Lung (tissue), 12 donors: ENCODE data around the gene MIGA1. TPM values are rescaled to one million over a fixed set of nuclear protein-coding genes. Genes with fewer than 3 reads are reported as not detected.

ENCODE experiments used
- ATAC-seq: fragments of 200-7000 bp; cut with Tn5 transposase; one replicate; pipeline ENCODE4 v1.9.1; 2020; ENCODE audit warnings: moderate number of reproducible peaks; ENCODE audit not compliant: insufficient read depth, low FRiP score
- DNase-seq, 3 donors: peaks; one replicate each; pipeline ENCODE4 v3.0.0-alpha.2; 2013 to 2017
- H3K27ac ChIP-seq, 2 donors: one replicate each; pipeline ENCODE4 v1.5.1; 2013; ENCODE audit warnings: mild to moderate bottlenecking in 2 of 2, moderate library complexity in 2 of 2, control low read depth in 1 of 2, inconsistent platforms in 1 of 2, low read depth in 1 of 2, low read length in 1 of 2
- H3K27me3 ChIP-seq, 3 donors: one replicate each; pipeline ENCODE4 v1.5.1; 2013; ENCODE audit warnings: low read length in 2 of 3; ENCODE audit not compliant: control insufficient read depth in 3 of 3, insufficient read depth in 3 of 3
- H3K36me3 ChIP-seq, 4 donors: one replicate each; pipeline ENCODE4 v1.5.1; 2013; ENCODE audit warnings: low read length in 4 of 4, mild to moderate bottlenecking in 1 of 4, moderate library complexity in 1 of 4; ENCODE audit not compliant: control insufficient read depth in 4 of 4, insufficient read depth in 4 of 4
- H3K4me1 ChIP-seq, 5 donors: one replicate each; pipeline ENCODE4 v1.5.1; 2013; ENCODE audit warnings: low read length in 5 of 5, mild to moderate bottlenecking in 2 of 5, moderate library complexity in 1 of 5; ENCODE audit not compliant: control insufficient read depth in 5 of 5, insufficient read depth in 5 of 5
- H3K4me3 ChIP-seq: one replicate; pipeline ENCODE4 v1.5.1; 2013; ENCODE audit warnings: mild to moderate bottlenecking, control low read depth, moderate library complexity
- H3K9ac ChIP-seq, 2 donors: one replicate each; pipeline ENCODE4 v1.5.1; 2013; ENCODE audit warnings: low read length in 2 of 2, control low read depth in 1 of 2; ENCODE audit not compliant: insufficient read depth in 1 of 2
- H3K9me3 ChIP-seq, 4 donors: one replicate each; pipeline ENCODE4 v1.5.1; 2013; ENCODE audit warnings: low read length in 3 of 4, mild to moderate bottlenecking in 1 of 4, moderate library complexity in 1 of 4; ENCODE audit not compliant: control insufficient read depth in 4 of 4, insufficient read depth in 3 of 4
- WGBS, 2 donors: extraction: QIAGEN DNeasy Blood & Tissue Kit; methylation state at CpG; one replicate each; pipeline ENCODE4 v1.1.7; 2013; 5-methylcytosine and 5-hydroxymethylcytosine counted together
- polyA plus RNA-seq, 2 donors: library from polyadenylated mRNA; stranded (reverse); fragments of 200-250 nt; gene quantifications; one replicate each; pipeline ENCODE4 v1.2.1, GENCODE V29; 2013
- total RNA-seq, 2 donors: library from RNA; depleted of rRNA in 1 of 2; stranded (reverse); fragments of >200 nt in 1 of 2; gene quantifications; one replicate each; pipeline ENCODE4 v1.2.1, GENCODE V29; 2014 to 2021
- TF ChIP-seq, protein P1 (sequence below): IDR thresholded peaks from 2 replicates; pipeline ENCODE4 v1.5.1; 2012; ENCODE audit warnings: mild to moderate bottlenecking; ENCODE audit errors: control extremely low read depth, extremely low read depth
- donor health status: control.
- donor health status: control.
- donor health status: Bipolar disorder and iron deficiency.
- donor health status: healthy.
- donor health status: DM: yes; HTN: yes; CAD: no.

The MIGA1 gene
- total and polyA plus RNA-seq, 4 donors = 2.7 to 28.2 (median 8.5) TPM

DNA sequence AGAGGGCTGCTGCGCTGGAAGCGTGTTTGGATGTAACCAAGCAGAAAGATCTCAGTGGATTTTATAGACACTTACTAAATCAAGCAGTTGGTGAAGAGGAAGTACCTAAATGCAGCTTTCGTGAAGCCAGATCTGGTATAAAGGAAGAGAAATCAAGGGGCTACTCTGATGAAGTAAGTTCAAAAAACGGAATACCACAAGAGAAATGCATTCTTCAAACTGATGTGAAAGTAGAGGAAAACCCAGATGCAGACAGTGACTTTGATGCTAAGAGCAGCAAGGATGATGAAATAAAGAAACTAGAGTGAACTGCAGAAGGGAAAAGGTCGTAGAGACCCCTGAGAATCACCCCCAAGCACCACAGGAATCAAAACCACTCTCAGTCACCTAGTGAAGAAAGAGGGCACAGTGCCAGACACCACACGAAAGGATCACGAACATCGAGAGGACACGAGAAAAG, 68.2 kb downstream of the MIGA1 start:
- TF ChIP-seq, protein P1, sequence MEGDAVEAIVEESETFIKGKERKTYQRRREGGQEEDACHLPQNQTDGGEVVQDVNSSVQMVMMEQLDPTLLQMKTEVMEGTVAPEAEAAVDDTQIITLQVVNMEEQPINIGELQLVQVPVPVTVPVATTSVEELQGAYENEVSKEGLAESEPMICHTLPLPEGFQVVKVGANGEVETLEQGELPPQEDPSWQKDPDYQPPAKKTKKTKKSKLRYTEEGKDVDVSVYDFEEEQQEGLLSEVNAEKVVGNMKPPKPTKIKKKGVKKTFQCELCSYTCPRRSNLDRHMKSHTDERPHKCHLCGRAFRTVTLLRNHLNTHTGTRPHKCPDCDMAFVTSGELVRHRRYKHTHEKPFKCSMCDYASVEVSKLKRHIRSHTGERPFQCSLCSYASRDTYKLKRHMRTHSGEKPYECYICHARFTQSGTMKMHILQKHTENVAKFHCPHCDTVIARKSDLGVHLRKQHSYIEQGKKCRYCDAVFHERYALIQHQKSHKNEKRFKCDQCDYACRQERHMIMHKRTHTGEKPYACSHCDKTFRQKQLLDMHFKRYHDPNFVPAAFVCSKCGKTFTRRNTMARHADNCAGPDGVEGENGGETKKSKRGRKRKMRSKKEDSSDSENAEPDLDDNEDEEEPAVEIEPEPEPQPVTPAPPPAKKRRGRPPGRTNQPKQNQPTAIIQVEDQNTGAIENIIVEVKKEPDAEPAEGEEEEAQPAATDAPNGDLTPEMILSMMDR = no peak
- H3K4me3 ChIP-seq = no peak overlapping the region
- no peaks in the 10 kb centered on the region for H3K4me1 ChIP-seq
- H3K27me3 ChIP-seq = no peaks in the 10 kb centered on the region
- no peak overlapping the region for H3K9ac ChIP-seq
- 53 to 68% methylated on average over 9 of the region's 9 CpGs for WGBS, 2 donors
- ATAC-seq (no peak), DNase-seq (no peak)
- no peak overlapping the region for H3K27ac ChIP-seq
- H3K9me3 ChIP-seq = no peaks in the 10 kb centered on the region
- peaks cover 0 to 3% (median 2%) of the 10 kb centered on the region in 4 donors for H3K36me3 ChIP-seq

DNA sequence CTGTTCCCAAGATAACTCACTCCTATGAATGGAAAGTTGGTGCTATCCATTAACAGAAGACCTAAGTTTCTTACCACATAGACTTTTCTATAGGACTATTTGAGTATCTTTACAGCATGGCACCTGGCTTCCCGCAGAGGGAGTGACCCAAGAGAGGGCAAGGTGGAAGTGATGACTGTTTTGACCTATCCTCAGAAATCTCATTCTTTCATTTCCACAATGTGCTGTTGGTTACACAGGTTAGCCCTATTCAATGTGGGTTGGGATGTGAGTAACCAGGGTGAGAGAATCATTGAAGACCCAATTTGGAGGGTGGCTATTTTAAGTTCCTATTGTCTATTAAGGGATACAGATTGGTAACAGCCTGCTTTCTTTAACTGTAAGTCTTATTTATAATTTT, 70.6 kb downstream of the MIGA1 start:
- H3K36me3 ChIP-seq = peaks cover 0 to 4% (median 1%) of the 10 kb centered on the region in 4 donors
- TF ChIP-seq, protein P1 = no peak
- no peak overlapping the region for H3K9ac ChIP-seq
- no peaks in the 10 kb centered on the region for H3K4me1 ChIP-seq
- ATAC-seq (no peak), DNase-seq (no peak)
- WGBS, 2 donors = 96 to 100% methylated on average over 1 of the region's 1 CpG
- H3K27me3 ChIP-seq = no peaks in the 10 kb centered on the region
- peaks cover 0 to 2% (median 0%) of the 10 kb centered on the region in 4 donors for H3K9me3 ChIP-seq
- no peak overlapping the region for H3K4me3 ChIP-seq
- H3K27ac ChIP-seq = no peak overlapping the region

DNA sequence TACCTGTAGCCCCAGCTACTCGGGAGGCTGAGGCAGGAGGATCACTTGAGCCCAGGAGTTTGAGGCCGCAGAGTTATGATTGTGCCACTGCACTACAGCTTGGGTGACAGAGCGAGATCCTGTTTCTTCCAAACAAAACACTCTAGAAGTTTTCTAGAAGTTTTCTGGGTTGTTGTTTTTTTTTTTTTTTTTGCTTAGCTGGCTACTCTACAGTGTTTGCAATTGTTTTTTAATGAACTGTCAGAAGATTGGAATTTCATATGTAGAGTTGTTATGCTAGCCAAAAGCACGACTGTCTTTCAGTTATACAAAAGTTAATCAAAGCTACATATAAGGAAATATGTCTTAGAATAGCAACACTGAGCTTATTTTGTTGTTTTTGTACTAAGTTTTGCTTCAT, 78.1 kb downstream of the MIGA1 start:
- H3K4me3 ChIP-seq = no peak overlapping the region
- TF ChIP-seq, protein P1 = no peak
- ATAC-seq (no peak), DNase-seq (peak; percentile 16 to 93 (median 92))
- peaks cover 0 to 6% (median 0%) of the 10 kb centered on the region in 4 donors for H3K9me3 ChIP-seq
- H3K4me1 ChIP-seq = peaks cover 0 to 5% (median 0%) of the 10 kb centered on the region in 5 donors
- H3K36me3 ChIP-seq = peaks cover 0 to 6% (median 4%) of the 10 kb centered on the region in 4 donors
- WGBS, 2 donors = 78 to 81% methylated on average over 4 of the region's 4 CpGs
- no peaks in the 10 kb centered on the region for H3K27me3 ChIP-seq
- H3K27ac ChIP-seq = no peak overlapping the region
- H3K9ac ChIP-seq = no peak overlapping the region

DNA sequence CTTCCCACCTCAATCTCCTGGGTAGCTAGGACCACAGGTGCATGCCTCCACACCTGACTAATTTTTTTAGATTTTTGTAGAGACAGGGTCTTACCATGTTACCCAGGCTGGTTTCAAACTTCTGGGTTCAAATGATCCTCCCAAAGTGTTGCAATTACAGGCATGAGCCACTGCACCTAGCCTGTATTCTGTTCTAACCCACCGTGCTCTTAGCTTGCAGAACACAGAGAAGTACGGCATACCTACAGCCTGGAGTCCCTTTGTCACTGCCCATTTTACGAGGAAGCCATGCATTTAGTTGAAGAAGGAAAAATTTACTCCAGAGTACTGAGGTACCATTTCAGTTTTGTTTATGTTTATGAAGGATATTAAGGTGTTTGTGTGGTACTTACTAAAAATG, 79.3 kb downstream of the MIGA1 start:
- H3K36me3 ChIP-seq = peaks cover 3 to 6% (median 4%) of the 10 kb centered on the region in 4 donors
- no peaks in the 10 kb centered on the region for H3K27me3 ChIP-seq
- WGBS, 2 donors = 93 to 97% methylated on average over 3 of the region's 3 CpGs
- no peak overlapping the region for H3K9ac ChIP-seq
- H3K27ac ChIP-seq = no peak overlapping the region
- no peak overlapping the region for H3K4me3 ChIP-seq
- TF ChIP-seq, protein P1 = no peak
- H3K9me3 ChIP-seq = peaks cover 0 to 6% (median 0%) of the 10 kb centered on the region in 4 donors
- ATAC-seq = no peak
- peaks cover 0 to 5% (median 0%) of the 10 kb centered on the region in 5 donors for H3K4me1 ChIP-seq
- no peak for DNase-seq
